HG02759 (cell line): Measurements from ENCODE around the gene KIR2DL1.
"Not testable (repeated sequence)": the region's sequence is repeated elsewhere in the genome, so short reads cannot be mapped to it uniquely, and the experiment has no call there.

ENCODE experiments used
- ATAC-seq: cut with Tn5 transposase; IDR thresholded peaks from one replicate; pipeline ENCODE4 v1.9.1; 2021; ENCODE audit warnings: mild to moderate bottlenecking, moderate library complexity; ENCODE audit not compliant: unreplicated experiment

KIR2DL1 gene

DNA sequence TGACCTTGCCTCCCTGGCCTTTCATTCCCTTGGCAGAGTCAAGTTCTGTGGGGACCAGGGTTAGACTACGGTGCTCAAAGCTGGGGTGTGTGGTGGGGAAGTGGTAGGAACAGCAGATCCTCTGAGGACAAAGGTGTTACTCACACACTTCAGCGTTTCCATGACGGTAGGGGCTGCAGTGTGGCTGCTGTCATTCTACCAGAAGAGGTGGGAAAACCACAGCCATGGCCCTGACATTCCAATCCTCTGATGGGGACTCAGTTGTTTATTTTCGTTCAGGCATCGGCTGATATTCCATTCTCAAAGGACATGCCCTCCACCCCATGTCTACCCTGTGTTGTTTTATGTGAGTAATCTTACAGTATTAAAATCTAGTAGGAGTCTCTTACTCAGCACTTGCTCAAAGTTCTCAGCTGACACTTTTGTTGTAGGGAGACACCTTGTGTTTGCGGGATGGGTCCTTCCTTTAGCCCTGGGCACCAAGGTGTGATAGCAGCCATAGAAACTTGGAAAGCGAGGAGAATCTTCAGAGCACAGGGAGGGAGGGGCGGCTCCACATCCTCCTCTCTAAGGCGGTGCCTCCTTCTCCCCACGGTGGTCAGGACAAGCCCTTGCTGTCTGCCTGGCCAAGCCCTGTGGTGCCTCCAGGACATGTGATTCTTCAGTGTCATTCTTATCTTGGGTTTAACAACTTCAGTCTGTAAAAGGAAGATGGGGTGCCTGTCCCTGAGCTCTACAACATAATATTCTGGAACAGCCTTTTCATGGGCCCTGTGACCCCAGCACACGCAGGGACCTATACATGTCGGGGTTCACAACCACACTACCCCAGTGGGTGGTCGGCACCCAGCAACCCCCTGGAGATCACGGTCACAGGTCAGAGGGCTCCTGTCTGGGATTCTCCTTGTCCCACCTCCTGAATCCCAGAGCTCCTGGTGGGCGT, 1.7 kb downstream of the KIR2DL1 start:
- not testable (repeated sequence) for ATAC-seq

GRCh38 chr19:54772666-54773065, 3.1 kb downstream of the KIR2DL1 start:
- not testable (repeated sequence) for ATAC-seq

DNA sequence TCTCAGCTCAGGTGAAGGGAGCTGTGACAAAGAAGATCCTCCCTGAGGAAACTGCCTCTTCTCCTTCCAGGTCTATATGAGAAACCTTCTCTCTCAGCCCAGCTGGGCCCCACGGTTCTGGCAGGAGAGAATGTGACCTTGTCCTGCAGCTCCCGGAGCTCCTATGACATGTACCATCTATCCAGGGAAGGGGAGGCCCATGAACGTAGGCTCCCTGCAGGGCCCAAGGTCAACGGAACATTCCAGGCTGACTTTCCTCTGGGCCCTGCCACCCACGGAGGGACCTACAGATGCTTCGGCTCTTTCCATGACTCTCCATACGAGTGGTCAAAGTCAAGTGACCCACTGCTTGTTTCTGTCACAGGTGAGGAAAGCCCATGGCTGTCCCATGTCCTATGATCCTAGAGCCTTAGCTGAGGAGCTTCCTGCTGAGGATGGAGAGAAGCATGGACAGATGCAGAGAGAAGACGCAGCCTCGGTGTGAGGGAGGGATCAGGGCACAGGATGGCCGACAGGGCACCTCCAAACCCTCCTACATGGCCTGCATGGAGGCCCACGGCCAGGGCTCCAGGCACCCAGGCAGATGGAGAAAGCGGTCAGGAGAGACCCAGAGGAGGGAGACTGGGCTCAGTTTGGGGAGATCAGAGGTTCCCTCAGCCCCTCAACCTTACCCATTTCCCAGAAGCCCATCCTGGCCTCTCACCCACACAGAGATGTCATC, 5.7 kb downstream of the KIR2DL1 start:
- not testable (repeated sequence) for ATAC-seq

DNA sequence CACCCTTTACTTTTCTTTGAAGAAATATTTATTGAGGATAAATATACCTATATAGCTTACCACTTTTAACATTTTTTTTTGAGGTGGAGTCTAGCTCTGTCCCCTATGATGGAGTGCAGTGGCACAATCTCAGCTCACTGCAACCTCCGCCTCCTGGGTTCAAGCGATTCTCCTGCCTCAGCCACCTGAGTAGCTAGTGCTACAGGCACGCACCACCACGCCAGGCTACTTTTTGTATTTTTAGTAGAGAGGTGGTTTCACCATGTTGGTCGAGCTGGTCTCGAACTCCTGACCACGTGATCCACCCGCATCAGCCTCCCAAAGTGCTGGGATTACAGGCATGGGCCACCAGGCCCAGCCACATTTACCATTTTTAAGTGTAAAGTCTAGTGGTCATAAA, 6.2 kb downstream of the KIR2DL1 start:
- ATAC-seq, result not testable (repeated sequence)

- not testable (repeated sequence) for ATAC-seq
Observed at GRCh38 chr19:54777851-54778250, 8.3 kb downstream of the KIR2DL1 start.

DNA sequence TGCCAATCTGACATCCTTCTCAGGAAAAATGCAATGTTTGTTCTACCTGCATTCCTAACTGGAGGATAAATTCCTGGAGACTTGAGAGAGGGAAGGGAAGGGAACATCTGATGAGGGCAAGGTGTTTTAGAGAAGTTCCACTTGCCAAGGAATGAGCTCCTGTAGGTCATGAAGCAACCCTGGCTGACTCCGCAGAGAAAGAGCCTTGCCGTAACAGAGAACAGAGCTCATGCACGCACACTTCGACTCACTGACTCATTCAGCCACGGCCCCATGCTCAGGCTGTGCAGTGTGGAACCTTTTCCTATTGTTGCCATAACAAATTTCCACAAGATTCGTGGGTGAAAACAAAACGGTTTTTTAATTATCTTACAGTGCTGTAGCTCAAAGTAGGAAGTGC, 9.3 kb downstream of the KIR2DL1 start:
- not testable (repeated sequence) for ATAC-seq

- ATAC-seq, result not testable (repeated sequence)
Observed at GRCh38 chr19:54782916-54783315, 13.3 kb downstream of the KIR2DL1 start.

- not testable (repeated sequence) for ATAC-seq
Observed at GRCh38 chr19:54786091-54786723, 16.6 kb downstream of the KIR2DL1 start.

DNA sequence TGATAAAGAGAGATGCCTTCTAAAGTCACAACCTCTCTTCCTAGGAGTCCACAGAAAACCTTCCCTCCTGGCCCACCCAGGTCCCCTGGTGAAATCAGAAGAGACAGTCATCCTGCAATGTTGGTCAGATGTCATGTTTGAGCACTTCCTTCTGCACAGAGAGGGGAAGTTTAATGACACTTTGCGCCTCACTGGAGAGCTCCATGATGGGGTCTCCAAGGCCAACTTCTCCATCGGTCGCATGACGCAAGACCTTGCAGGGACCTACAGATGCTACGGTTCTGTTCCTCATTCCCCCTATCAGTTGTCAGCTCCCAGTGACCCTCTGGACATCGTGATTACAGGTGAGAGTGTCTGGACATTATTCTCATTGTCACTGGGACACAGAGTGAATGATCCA, 18.6 kb downstream of the KIR2DL1 start:
- ATAC-seq, result not testable (repeated sequence)

DNA sequence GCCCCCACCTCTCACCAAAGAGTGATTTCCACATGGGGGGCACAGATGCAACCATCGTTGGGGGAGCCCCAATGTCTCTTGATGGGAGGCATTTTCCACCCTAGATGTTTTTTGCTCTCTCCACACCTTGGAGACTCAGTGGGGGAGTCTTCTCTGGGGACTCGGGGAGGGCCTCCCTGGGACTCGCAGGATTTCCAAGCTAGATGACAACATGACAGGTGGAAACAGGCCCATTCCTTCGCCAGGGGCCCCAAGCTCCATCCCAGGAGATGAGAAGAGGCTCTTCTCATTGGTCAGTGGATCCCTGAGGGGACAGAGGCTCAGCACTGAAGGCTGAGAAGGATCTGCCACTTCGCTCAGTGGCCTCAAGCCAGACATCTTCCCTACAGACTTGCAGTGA, 21.1 kb downstream of the KIR2DL1 start:
- ATAC-seq, result no peak

DNA sequence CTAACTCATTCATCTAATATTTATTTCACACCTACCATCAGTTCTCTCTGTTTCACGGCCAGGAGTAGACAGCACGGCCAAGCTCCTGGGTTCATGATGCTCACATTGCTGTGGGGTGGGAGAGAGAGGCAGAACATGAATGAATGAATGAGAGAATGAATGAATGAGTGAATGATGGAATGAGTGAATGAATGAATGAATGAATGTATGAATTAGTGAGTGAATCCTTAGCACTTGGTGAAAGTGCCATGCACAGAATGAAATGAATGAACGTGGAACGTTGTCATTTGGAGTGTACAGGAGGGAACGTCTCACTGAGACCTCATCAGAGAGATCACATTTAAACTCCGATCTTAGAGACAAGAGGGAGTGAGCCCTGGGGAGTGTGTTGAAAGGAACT, 21.9 kb downstream of the KIR2DL1 start:
- ATAC-seq, result no peak

DNA sequence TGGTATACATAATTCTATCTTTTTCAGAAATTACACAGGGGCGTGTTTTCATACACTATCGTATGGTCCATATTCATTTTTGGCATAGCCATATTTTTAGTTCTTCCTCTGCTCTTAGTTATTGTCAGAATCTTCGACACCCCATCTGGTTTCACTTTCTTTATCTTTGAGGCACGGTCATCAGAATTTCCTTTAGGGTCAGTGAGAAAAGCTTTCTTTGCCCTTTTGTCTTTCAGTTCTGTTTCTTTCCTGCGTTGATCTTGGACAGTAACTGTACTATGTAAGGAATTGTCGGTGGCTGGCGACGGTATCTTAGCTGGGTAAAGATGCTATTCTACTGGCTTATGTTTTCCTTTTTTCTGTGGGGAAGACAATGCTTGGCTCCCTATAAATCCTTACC, 23.2 kb downstream of the KIR2DL1 start:
- no peak for ATAC-seq

DNA sequence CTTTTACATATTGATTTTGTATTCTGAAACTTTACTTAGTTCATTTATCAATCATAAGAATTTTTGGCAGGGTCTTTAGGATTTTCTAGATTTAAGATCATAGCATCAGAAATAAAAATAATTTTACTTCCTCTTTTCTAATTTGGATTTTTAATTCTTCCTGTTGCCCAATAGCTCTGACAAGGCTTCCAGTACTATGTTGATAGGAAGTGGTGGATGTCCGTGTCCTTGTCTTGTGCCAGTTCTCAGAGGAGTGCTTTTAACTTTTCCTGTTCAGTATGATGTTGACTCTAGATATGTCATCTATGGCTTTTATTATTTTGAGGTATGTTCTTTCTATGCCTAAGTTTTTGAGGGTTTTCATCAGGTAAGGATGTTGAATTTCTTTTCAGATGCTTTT, 26.2 kb downstream of the KIR2DL1 start:
- ATAC-seq, result no peak

GRCh38 chr19:54803410-54803809, 33.8 kb downstream of the KIR2DL1 start, which contains the start of gene KIR2DL4:
KIR2DL4 (plus strand) TSS chr19:54803610; CDS start chr19:54803652, 42 bp downstream.
- ATAC-seq, result no peak

GRCh38 chr19:54804101-54804500, 34.5 kb downstream of the KIR2DL1 start:
- no peak for ATAC-seq

DNA sequence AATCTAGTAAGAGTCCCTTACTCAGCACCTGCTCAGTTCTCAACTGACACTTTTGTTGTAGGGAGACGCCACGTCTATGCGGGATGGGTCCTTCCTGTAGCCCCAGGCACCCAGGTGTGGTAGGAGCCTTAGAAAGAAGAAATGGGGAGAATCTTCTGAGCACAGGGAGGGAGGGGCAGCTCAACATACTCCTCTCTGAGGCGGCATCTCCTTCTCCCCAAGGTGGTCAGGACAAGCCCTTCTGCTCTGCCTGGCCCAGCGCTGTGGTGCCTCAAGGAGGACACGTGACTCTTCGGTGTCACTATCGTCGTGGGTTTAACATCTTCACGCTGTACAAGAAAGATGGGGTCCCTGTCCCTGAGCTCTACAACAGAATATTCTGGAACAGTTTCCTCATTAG, 35.0 kb downstream of the KIR2DL1 start:
- no peak for ATAC-seq

GRCh38 chr19:54805665-54806515, 36.3 kb downstream of the KIR2DL1 start:
- ATAC-seq, result no peak

DNA sequence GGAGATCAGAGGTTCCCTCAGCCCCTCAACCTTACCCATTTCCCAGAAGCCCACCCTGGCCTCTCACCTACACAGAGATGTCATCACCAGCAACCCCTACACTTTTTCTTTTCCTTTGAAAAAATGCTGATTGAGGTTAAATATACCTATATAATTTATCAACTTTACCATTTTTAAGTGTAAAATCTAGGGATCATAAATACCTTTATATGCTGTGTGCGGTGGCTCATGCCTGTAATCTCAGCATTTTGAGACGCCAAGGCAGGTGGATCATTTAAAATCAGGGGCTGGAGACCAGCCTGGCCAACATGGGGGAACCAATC, 36.9 kb downstream of the KIR2DL1 start:
- no peak for ATAC-seq

DNA sequence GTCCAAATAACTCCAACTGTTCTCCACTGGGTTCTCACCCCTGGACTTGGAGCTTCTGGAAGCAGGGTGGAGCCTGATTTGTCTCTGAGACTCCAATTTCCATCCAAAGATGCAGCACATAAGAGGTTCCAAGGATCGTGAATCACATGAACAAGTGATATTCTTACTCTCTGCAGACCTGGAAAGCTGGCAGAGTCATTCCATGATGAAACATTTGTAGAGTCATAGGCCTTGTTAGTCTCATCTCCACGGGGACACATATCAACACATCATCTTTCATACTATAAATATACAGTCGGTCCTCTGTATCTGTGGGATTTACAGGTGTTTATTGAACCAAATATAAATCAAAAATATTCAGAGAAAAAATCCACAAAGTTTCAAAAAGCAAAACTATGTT, 45.0 kb downstream of the KIR2DL1 start:
- ATAC-seq, result not testable (repeated sequence)

GRCh38 chr19:54816251-54816650, 46.7 kb downstream of the KIR2DL1 start, which contains the start of gene KIR3DL1:
KIR3DL1 (plus strand) TSS chr19:54816468.
- not testable (repeated sequence) for ATAC-seq
